GM18508 (cell line): Measurements from ENCODE around the gene CDH4.

Experiments used
- ATAC-seq: cut with Tn5 transposase; IDR thresholded peaks from one replicate; pipeline ENCODE4 v1.9.1; 2021; ENCODE audit warnings: moderate number of reproducible peaks; ENCODE audit not compliant: insufficient read depth, unreplicated experiment

The CDH4 gene

GRCh38 chr20:61280217-61280980 is 28.3 kb downstream of the CDH4 start:
- ATAC-seq = no peak

DNA sequence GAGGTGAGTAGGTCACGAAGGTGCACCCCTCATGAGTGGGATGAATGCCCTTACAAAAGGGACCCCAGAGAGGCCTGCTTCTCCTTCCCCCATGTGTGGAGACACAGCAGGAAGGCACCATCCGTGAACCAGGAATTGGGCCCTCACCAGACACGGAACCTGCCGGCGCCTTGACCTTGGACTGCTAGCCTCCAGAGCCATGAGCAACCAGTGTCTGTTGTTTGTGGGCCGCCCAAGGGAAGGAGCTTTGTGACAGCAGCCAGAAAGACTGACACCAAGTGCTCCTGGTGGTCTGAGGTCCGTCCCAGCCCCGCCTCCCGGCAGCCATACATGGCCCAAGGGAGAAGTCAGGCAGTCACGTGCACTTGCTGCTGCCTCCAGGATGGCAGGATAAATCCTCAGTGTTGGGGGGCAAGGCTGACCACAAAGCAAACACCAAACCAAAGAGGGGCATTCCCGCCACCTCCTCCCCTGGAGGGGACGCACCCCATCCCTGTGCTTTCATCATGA is 29.3 kb downstream of the CDH4 start:
- ATAC-seq = no peak

DNA sequence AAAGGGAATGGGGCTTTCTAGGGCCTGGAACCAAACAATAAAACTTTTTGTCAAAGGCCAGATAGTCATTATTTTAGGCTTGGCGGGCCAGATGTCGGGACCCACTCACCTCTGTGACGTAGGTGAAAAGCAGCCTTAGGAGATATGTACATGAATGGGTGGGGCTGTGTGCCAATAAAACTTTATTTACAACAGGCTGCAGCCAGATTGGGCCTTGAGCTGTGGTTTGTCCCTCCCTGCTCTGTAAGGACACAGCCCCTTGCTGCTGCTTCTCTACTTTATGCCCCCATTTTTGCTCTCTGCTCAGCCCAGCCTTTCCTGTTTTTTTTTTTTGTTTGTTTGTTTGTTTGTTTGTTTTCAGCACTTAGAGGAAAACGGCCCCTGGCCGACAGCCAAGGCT is 32.7 kb downstream of the CDH4 start:
- no peak for ATAC-seq

DNA sequence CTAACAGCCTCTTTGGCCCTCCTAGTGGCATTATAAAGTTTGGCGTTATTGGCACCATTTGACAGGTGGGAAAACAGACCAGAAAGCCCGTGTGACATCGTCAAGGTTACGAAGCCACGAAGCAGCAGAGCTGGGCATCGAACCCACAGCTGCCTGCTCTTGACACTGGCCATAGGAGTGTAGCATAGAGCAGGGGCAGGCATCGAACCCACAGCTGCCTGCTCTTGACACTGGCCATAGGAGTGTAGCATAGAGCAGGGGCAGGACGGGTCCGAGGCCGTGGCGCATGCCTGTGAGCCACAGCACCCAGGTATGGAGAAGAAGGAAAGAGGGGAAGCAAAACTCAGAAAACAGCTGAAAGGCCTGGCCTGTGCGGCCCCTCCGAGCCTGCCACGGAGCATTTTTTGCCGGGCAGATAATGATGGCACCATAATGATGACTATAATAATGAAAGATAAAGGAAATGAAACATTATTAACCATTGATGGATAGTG is 33.1 kb downstream of the CDH4 start:
- ATAC-seq = no peak

DNA sequence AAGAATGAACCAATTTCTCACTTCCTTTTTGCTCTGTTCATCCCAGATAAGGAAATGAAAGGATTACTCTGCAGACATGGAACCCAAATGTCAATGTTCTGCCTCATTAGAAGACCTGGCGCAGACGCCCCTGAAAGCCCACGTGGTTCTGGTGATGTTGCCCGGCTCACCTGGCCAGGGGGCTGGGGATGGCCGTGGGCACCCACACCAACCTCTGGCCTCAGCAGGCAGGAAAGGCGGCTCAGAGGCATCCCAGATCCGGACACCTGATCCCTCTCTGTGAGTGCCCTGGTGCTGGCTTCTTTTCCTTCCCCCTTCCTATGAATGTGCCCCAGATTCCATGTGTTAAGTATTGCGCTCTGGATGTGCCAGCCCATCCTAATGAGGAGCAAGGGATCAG is 33.6 kb downstream of the CDH4 start:
- ATAC-seq = no peak

DNA sequence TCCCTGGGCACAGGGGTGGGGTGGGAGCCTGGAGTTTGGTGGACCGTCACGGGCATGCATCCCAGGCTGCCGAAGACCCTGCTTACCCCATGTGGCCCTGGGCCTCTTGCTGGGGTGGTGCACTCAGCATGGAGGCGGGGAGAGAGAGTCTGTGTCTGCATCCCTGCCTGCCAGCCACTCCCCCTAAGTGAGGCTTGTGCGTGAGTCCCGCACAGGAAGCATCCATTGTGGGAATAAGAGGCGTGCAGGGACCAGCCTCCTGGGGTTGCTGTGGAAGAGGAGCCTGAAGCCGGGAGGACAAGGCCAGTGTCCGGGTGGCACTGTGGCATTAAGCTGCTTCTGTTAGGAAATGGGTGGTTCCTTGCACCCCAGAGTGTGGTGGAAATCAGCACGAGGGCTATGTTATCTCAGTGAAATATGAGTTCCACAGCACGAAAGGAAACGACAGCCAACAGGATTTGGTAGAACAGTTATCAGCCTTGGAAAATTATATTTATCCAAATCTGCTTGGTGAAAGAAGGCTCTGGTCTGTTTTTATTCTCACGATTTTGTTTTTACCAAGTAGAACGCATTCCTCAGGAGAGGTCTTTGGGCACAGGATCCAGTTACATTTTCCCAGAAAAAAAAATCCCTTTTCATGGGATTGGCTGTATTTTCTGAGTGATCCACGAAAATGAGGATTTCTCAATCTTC is 35.7 kb downstream of the CDH4 start:
- no peak for ATAC-seq

GRCh38 chr20:61288331-61288784 is 36.3 kb downstream of the CDH4 start:
- no peak for ATAC-seq

DNA sequence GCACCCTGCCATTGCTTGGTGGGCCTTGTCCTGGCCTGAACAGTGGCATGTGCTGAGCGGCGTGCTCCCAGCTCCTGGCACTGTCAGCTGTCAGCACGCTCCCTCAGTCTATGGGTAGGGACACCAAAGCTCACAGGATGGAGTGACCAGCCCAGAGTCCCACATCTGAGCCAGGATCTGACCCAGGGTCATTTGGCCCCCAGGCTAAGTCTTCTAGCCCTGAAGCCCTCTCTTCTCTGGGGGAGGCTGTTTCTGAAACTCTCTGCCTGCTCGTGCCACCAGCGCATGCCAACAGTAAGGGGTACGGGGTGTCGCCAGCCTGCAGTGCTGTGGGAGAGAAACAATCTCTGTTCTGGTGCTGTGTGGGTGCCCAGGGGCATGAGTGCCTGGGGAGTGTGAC is 37.1 kb downstream of the CDH4 start:
- no peak for ATAC-seq

DNA sequence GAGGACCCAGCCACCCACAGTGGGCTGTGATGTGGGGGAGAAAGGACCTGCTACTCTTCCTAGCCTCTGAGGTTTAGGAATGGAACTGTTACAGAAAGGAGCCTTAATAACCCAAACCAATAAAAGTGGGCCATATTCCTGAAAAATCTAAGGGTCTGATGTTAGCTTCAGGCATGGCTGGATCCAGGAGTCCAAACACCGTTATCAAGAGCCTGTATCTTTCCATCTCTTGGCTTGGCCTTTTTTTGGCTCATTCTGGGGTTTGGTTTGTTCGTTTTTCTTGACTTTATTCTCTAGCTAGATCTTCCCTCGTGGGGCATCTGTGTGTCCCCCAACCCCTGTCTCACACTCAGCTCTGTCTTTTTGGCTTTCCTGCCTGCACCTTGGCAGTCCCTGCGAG is 38.7 kb downstream of the CDH4 start:
- ATAC-seq = no peak

GRCh38 chr20:61291166-61291829 is 39.2 kb downstream of the CDH4 start:
- no peak for ATAC-seq

DNA sequence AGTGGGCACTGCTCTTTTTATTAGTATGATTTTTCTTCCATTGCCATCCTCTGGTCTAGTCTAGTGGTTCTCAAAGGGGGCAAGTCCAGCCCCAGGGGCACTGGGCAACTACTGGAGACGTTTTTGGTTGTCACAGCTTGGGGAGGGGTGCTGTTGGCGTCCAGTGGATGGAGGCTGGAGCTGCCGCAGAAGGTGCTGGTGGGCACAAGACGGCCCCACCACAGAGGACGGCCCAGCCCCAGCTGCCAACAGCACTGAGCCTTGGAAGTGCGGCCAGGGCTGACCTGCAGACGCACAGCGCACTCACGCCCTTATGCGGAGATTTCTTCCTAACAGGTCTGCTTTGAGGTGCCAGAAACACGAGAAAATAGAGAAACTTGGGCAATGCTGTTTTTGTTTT is 40.3 kb downstream of the CDH4 start:
- ATAC-seq = no peak

DNA sequence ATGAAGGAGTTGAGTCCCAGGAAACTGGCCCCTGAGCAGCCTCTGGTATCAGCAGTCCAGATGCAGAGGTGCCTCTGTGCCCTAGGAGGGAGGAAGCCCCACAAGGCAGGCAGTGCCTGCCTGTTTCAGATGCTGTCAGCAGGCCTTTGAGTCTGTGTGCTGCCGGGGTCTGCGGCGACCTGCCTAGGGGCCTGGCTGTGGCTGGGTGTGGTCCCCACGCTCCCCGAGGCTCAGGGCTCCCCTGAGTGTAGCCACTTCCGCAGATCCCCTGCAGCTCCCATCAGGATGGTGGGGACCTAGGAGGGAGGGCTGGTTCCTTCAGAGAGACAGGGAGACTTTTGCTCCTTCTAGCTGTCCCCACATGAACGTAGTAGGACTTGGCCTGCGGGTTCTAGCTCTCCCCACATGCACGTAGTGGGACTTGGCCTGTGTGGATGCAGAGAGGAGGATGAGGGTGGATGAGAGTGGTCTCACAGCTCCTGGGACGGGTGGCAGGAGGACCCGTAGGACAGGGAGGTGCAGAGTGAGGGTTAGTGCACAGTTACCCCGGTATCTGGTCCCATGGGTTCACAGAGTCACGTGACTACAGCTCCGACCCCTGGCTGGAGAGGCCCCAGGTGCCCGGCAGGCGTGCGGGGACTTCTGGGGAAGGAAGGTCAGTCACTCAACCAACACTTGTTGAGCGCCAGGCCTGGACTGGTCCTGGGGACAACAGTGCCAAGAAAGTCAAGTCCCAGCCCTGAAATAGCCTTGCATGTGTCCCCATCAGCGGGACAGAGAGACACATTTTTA is 41.0 kb downstream of the CDH4 start:
- no peak for ATAC-seq

- ATAC-seq = no peak
Observed at GRCh38 chr20:61293951-61294350, 41.9 kb downstream of the CDH4 start.

DNA sequence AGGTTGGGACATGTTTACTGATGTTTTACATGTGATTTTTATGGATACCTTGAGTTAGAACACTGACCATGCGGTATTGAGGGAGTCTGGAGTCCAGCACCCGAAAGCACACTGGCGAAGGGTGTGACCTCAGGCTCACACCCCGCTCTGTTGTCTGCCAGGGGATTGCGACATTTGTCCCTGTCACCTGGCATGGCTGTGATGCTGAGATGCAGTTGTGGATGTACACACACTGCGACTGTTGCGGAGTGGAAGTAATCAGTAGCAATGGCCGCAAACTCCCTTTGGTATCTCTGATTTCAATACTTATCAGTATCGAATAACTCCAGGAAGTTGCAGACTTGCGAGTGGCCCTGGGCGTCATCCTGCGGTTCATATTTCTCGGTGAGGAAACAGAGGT is 43.2 kb downstream of the CDH4 start:
- no peak for ATAC-seq

DNA sequence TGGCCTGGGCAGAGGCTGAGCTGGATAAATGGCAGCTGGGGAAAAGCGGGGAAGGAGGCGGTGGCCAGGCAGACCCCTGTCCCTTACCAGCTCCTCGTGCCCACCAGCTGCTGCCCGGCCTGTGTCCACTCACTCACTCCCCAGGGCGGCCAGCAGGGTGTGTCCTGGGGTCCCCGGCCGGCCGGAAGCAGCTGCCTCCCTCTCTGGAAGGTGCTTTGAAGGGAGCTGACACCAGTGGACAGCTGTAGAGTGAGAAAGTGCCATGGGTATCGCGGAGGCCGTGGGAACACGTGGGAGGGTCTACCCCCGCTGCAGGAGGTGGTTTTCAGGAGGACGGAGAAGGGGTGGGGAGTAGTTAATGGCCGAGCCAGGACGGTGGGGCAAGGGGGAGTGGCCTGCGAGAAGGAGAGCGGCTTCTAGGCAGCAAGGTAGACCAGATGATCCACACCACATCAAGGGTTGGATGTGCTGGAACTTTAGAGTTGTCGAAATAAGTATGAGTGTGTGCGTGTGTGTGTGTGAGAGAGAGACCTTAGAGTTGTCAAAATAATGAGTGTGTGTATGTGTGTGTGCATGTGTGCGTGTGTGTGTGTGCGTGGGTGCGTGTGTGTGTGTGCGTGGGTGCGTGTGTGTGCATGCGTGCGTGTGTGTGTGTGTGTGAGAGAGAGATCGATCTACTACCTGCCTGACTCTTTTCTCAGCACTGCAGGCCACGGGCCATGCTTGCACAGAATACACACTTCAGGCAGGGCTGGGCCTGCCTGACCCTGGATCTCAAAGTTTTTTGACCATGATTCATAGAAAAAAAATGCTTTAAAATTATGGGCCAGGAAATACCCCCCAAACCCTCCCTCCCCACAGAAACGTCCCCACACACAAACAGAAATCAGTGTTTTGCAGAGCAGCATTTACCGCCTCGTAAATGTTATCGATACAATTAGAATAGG is 43.9 kb downstream of the CDH4 start:
- no peak for ATAC-seq

DNA sequence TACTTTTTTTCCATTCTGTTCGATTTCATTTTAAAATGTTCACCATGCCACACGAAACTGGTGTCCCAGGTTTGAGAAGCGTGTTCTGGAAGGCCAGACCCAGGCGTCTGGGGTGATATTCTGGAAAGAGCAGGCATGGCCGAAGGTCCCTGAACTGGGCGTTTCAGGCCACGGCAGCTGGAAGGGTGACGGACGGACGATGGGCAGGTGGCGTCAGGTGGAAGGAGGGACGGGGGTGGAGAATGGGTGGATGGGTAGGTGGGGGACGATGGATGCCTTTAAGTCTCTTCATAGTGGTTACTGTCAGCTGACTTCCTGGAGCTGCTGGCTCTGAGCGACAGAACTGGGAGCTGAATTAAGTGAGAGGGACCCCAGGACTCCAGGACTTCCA is 44.6 kb downstream of the CDH4 start:
- ATAC-seq = no peak

- ATAC-seq = no peak
Observed at GRCh38 chr20:61297491-61297890, 45.4 kb downstream of the CDH4 start.

DNA sequence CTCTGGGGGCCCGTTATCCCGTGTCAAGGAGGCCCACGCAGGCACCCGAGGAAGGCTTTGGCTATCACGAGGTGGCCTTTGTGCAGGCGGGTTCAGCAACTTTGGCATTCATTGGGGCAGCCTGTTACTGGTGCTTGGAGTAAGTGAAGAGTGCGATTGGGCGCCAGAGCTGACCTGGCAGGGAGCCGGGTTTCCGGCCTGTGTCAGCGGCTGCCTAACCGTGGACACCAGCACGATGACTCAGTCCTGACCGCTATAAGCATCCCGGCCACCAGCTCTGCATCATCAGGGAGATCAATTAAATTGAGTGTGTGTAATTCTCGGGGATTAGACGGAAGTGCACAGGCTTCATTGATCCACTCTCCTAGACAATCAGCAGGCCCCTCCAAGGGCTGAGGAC is 45.9 kb downstream of the CDH4 start:
- no peak for ATAC-seq

GRCh38 chr20:61298661-61299060 is 46.6 kb downstream of the CDH4 start:
- no peak for ATAC-seq
